IMR-90 (cell line): ENCODE results near the gene KRR1. TPM values are rescaled to one million over a fixed set of nuclear protein-coding genes. Genes with fewer than 3 reads are reported as not detected.

Experiments used
- ATAC-seq: fragments of 200-7000 bp; cut with Tn5 transposase; 2 replicates; pipeline ENCODE4 v1.9.1; 2020; ENCODE audit warnings: low read depth, mild to moderate bottlenecking, moderate library complexity
- BruUV-seq: library from RNA; stranded (reverse); fragments of 400-500 nt; replicated peaks from 2 replicates; lab custom pipeline; 2021; lab: Mats Ljungman, UMichigan
- CTCF ChIA-PET: fragments of 300-600 bp; formaldehyde crosslinking; extraction: SDS; loops from one replicate; lab custom pipeline; 2021; ENCODE audit warnings: antibody characterized with exemption; lab: Yijun Ruan, JAX
- POLR2A ChIA-PET: fragments of 300-600 bp; sonication (Branson Sonifier 250); formaldehyde crosslinking; loops from one replicate; lab custom pipeline; 2022; ENCODE audit warnings: antibody characterized with exemption; ENCODE audit not compliant: unreplicated experiment; lab: Charles Lee
- DNase-seq: peaks from one replicate; pipeline ENCODE4 v3.0.0; 2013
- H2AFZ ChIP-seq: replicated peaks from 2 replicates; pipeline ENCODE3; 2013; ENCODE audit warnings: low read length, mild to moderate bottlenecking; ENCODE audit not compliant: poor library complexity
- H2AK5ac ChIP-seq: 2 replicates; pipeline ENCODE4 v1.6.1; 2013; ENCODE audit warnings: low read depth, low read length, inconsistent platforms
- H2AK9ac ChIP-seq: replicated peaks from 2 replicates; pipeline ENCODE3; 2013; ENCODE audit warnings: mild to moderate bottlenecking, low read depth, low read length, moderate library complexity; ENCODE audit not compliant: poor library complexity
- H2BK120ac ChIP-seq: 2 replicates; pipeline ENCODE4 v1.6.1; 2013; ENCODE audit warnings: low read depth, low read length, inconsistent platforms
- H2BK15ac ChIP-seq: 3 replicates; pipeline ENCODE4 v1.6.1; 2013; ENCODE audit warnings: low read depth, low read length, inconsistent platforms
- H2BK20ac ChIP-seq: 2 replicates; pipeline ENCODE4 v1.6.1; 2013; ENCODE audit warnings: low read depth, mild to moderate bottlenecking, inconsistent platforms, low read length, moderate library complexity
- H2BK5ac ChIP-seq: 2 replicates; pipeline ENCODE4 v1.6.1; 2013; ENCODE audit warnings: mild to moderate bottlenecking, low read depth, low read length, inconsistent platforms; ENCODE audit not compliant: poor library complexity, severe bottlenecking
- H3K14ac ChIP-seq: replicated peaks from 2 replicates; pipeline ENCODE4 v1.6.1; 2013; ENCODE audit warnings: low read depth, low read length, inconsistent platforms
- H3K18ac ChIP-seq: 2 replicates; pipeline ENCODE4 v1.6.1; 2013; ENCODE audit warnings: low read depth, low read length, control low read depth
- H3K23ac ChIP-seq: 2 replicates; pipeline ENCODE4 v1.6.1; 2013; ENCODE audit warnings: low read depth, low read length, inconsistent platforms
- H3K27ac ChIP-seq: 2 replicates; pipeline ENCODE4 v1.5.1; 2013; ENCODE audit warnings: mild to moderate bottlenecking, control low read depth, low read length; ENCODE audit not compliant: insufficient read depth
- H3K27me3 ChIP-seq: 2 replicates; pipeline ENCODE4 v1.6.1; 2013; ENCODE audit warnings: low read length; ENCODE audit not compliant: control insufficient read depth, insufficient read depth
- H3K36me3 ChIP-seq: 2 replicates; pipeline ENCODE4 v1.6.1; 2013; ENCODE audit warnings: low read length, mixed read lengths; ENCODE audit not compliant: control insufficient read depth, insufficient read depth
- H3K4ac ChIP-seq: 2 replicates; pipeline ENCODE4 v1.6.1; 2013; ENCODE audit warnings: low read depth, low read length, inconsistent platforms
- H3K4me1 ChIP-seq: 2 replicates; pipeline ENCODE4 v1.6.1; 2013; ENCODE audit warnings: low read length, mixed read lengths; ENCODE audit not compliant: control insufficient read depth, insufficient read depth
- H3K4me2 ChIP-seq: 2 replicates; pipeline ENCODE4 v1.6.1; 2013; ENCODE audit warnings: low read depth, mild to moderate bottlenecking, control low read depth, low read length, moderate library complexity
- H3K4me3 ChIP-seq: 2 replicates; pipeline ENCODE4 v1.5.1; 2013; ENCODE audit warnings: low read depth, mild to moderate bottlenecking, control low read depth, low read length, moderate library complexity; ENCODE audit not compliant: insufficient read depth
- H3K56ac ChIP-seq: 2 replicates; pipeline ENCODE4 v1.6.1; 2013; ENCODE audit warnings: low read length, inconsistent platforms; ENCODE audit not compliant: insufficient read depth; ENCODE audit errors: extremely low read depth
- H3K79me1 ChIP-seq, 2 experiments: 2 replicates each; pipeline ENCODE4 v1.6.1; 2013; ENCODE audit warnings: low read length in 2 of 2, inconsistent platforms in 1 of 2, low read depth in 1 of 2
- H3K9ac ChIP-seq: 2 replicates; pipeline ENCODE4 v1.6.1; 2013; ENCODE audit warnings: low read depth, low read length, control low read depth
- H3K9me1 ChIP-seq: 2 replicates; pipeline ENCODE4 v1.6.1; 2013; ENCODE audit warnings: low read length, inconsistent platforms; ENCODE audit not compliant: insufficient read depth
- H3K9me3 ChIP-seq: 2 replicates; pipeline ENCODE4 v1.6.1; 2013; ENCODE audit warnings: low read length; ENCODE audit not compliant: control insufficient read depth, insufficient read depth
- H4K20me1 ChIP-seq: 2 replicates; pipeline ENCODE4 v1.6.1; 2013; ENCODE audit warnings: low read length, inconsistent platforms; ENCODE audit not compliant: insufficient read depth
- H4K5ac ChIP-seq: 2 replicates; pipeline ENCODE4 v1.6.1; 2013; ENCODE audit warnings: mild to moderate bottlenecking, low read depth, low read length, control low read depth
- H4K8ac ChIP-seq, 2 experiments: 2 replicates each; pipeline ENCODE4 v1.6.1; 2013; ENCODE audit warnings: low read depth in 2 of 2, low read length in 2 of 2, control low read depth in 1 of 2, inconsistent platforms in 1 of 2
- H4K91ac ChIP-seq: 2 replicates; pipeline ENCODE4 v1.6.1; 2013; ENCODE audit warnings: low read depth, low read length, inconsistent platforms; ENCODE audit not compliant: insufficient read depth
- BHLHE40 ChIP-seq: fragments of 150-350 bp; IDR thresholded peaks from 2 replicates; pipeline ENCODE4 v1.6.1; 2016; ENCODE audit warnings: mild to moderate bottlenecking, low read depth, low read length
- CEBPB ChIP-seq: IDR thresholded peaks from 2 replicates; pipeline ENCODE4 v1.6.1; 2012; ENCODE audit warnings: low read depth, low read length, improper control_type of control experiment
- CHD1 ChIP-seq: IDR thresholded peaks from 2 replicates; pipeline ENCODE4 v1.6.1; 2012; ENCODE audit warnings: low read depth, low read length, improper control_type of control experiment
- CTCF ChIP-seq: conservative IDR thresholded peaks from 2 replicates; pipeline ENCODE4 v1.5.1; 2012; ENCODE audit warnings: mild to moderate bottlenecking, low read depth, low read length, improper control_type of control experiment
- ELK1 ChIP-seq: fragments of 150-350 bp; IDR thresholded peaks from 2 replicates; pipeline ENCODE4 v1.6.1; 2016; ENCODE audit warnings: low read depth, mild to moderate bottlenecking, low read length, moderate library complexity, borderline replicate concordance
- MAZ ChIP-seq: IDR thresholded peaks from 2 replicates; pipeline ENCODE4 v1.6.1; 2012; ENCODE audit warnings: low read depth, mild to moderate bottlenecking, low read length, improper control_type of control experiment, moderate library complexity, borderline replicate concordance
- MXI1 ChIP-seq: IDR thresholded peaks from 2 replicates; pipeline ENCODE4 v1.6.1; 2012; ENCODE audit warnings: low read depth, mild to moderate bottlenecking, low read length, moderate library complexity, borderline replicate concordance
- NFE2L2 ChIP-seq: fragments of 150-350 bp; IDR thresholded peaks from 2 replicates; pipeline ENCODE4 v1.6.1; 2016; ENCODE audit warnings: low read depth, mild to moderate bottlenecking, low read length
- POLR2A ChIP-seq: IDR thresholded peaks from 2 replicates; pipeline ENCODE4 v1.6.1; 2012; ENCODE audit warnings: mild to moderate bottlenecking, low read depth, low read length
- RAD21 ChIP-seq: IDR thresholded peaks from 2 replicates; pipeline ENCODE4 v1.6.1; 2012; ENCODE audit warnings: low read length, improper control_type of control experiment
- RCOR1 ChIP-seq: IDR thresholded peaks from 2 replicates; pipeline ENCODE4 v1.6.1; 2012; ENCODE audit warnings: mild to moderate bottlenecking, low read length, improper control_type of control experiment; ENCODE audit not compliant: insufficient replicate concordance
- SMC3 ChIP-seq: fragments of 150-350 bp; IDR thresholded peaks from 2 replicates; pipeline ENCODE4 v1.6.1; 2016; ENCODE audit warnings: low read depth, mild to moderate bottlenecking, antibody characterized with exemption, low read length, moderate library complexity
- USF2 ChIP-seq: fragments of 150-350 bp; IDR thresholded peaks from 2 replicates; pipeline ENCODE4 v1.6.1; 2017; ENCODE audit warnings: mild to moderate bottlenecking, antibody characterized with exemption, low read length, low read depth
- WGBS, 2 experiments: methylation state at CpG; one replicate each; pipeline versions ENCODE4 v1.1.5 to v1.1.7; 2013; ENCODE audit warnings: missing lambda C conversion rate in 2 of 2; ENCODE audit not compliant: insufficient read length in 1 of 2; ENCODE audit errors: extremely low coverage in 2 of 2; 5-methylcytosine and 5-hydroxymethylcytosine counted together
- dilution Hi-C: fragments of 300-500 bp; cut with HindIII; formaldehyde crosslinking; loops from one replicate; pipeline ENCODE4 v1.14.3; 2018; ENCODE audit warnings: low sequenced_read_pairs; ENCODE audit not compliant: unreplicated experiment
- in situ Hi-C: fragments of 300-500 bp; cut with MboI; formaldehyde crosslinking; loops from 3 replicates; pipeline ENCODE4 v1.14.3; 2019; ENCODE audit warnings: low sequenced_read_pairs, inconsistent platforms, mixed read lengths
- intact Hi-C: fragments of 100-400 bp; cut with micrococcal nuclease; formaldehyde crosslinking; loops from 2 replicates; pipeline ENCODE4 v1.10.0; 2022
- polyA plus RNA-seq, 3 experiments: library from polyadenylated mRNA; depleted of rRNA; stranded (reverse); fragments of >200 nt; gene quantifications; 2 replicates each; pipeline ENCODE4 v1.2.3, GENCODE V29; 2012; ENCODE audit warnings: low replicate concordance in 1 of 3
- total RNA-seq: library from RNA; depleted of rRNA; stranded (reverse); fragments of >200 nt; gene quantifications from 2 replicates; pipeline ENCODE4 v1.2.3, GENCODE V29; 2012

The KRR1 gene
- total and polyA plus RNA-seq, 2 of the 4 experiments (the other 2 are of a cell fraction): 18.3 to 31.4 TPM

- Histone ChIP-seq H3K4me1 (peaks cover 7% of the 10 kb centered on the region), H3K27ac (no peak overlapping the region), H2AFZ (no peak overlapping the region), H2BK15ac (no peak overlapping the region), H2BK20ac (no peak overlapping the region), H2BK5ac (peak overlapping the region; percentile 69), H2AK9ac (no peak overlapping the region), H3K4ac (no peak overlapping the region; the same call in 1 of the 2 replicates), H3K9ac (no peak overlapping the region), H3K4me3 (no peak overlapping the region), H2AK5ac (no peak overlapping the region), H3K14ac (peak overlapping the region; percentile 30), H3K18ac (no peak overlapping the region), H3K56ac (no peak overlapping the region), H2BK120ac (no peak overlapping the region; the same call in 1 of the 2 replicates), H3K36me3 (peaks cover 26% of the 10 kb centered on the region), H4K5ac (no peak overlapping the region; the same call in 1 of the 2 replicates), H3K4me2 (peak overlapping the region; percentile 53), H3K27me3 (no peaks in the 10 kb centered on the region), H4K20me1 (0 out of 2 replicates have a peak, but pooled peaks cover 3% of the 10 kb centered on the region), H3K9me1 (peaks cover 6% of the 10 kb centered on the region), H4K91ac (no peak overlapping the region), H4K8ac (peak overlapping the region; percentile 20 to 50; a peak in 1 of 4 replicates), H3K23ac (peak overlapping the region; percentile 11; the same call in 1 of the 2 replicates), H3K9me3 (no peaks in the 10 kb centered on the region), H3K79me1 (peaks cover 26 to 56% of the 10 kb centered on the region in 2 experiments)
- ATAC-seq: peak; percentile 16; the same call in 1 of the 2 replicates
- intact Hi-C loops: loop anchor here (1.0 to 10.0 kb wide), 5 partner anchors 98 to 954 kb away; partner anchors contain the start of genes ATXN7L3B, GLIPR1L1 and GLIPR1L2
- 100% methylated on average over 1 of the region's 2 CpGs; no CpG with 5 or more reads in 1 of the 2 experiments for WGBS, 2 experiments
- in situ Hi-C loops: loop anchor here (5.0 to 10.0 kb wide), 2 partner anchors 104 to 157 kb away; partner anchors contain the start of genes CAPS2 and GLIPR1L1
- dilution Hi-C loops: no loop called here
- BruUV-seq: no TSS peak
- POLR2A ChIA-PET: no interaction called here
- no peak for TF ChIP-seq CEBPB
- no peak for TF ChIP-seq POLR2A
- no peak for TF ChIP-seq USF2
- no peak for TF ChIP-seq NFE2L2
- TF ChIP-seq RAD21: no peak
- no peak for TF ChIP-seq MXI1
- no peak for TF ChIP-seq RCOR1
- no peak for TF ChIP-seq ELK1
- no peak for TF ChIP-seq SMC3
- no peak for TF ChIP-seq MAZ
- no peak for TF ChIP-seq CTCF
- TF ChIP-seq CHD1: no peak
- TF ChIP-seq BHLHE40: no peak
- CTCF ChIA-PET: interaction anchor here (0.6 to 1.2 kb wide), 2 partner anchors 98 to 332 kb away, joined by 3 to 4 read pairs; partner anchors contain the start of gene GLIPR1L2
- DNase-seq: no peak
Measured at GRCh38 chr12:75489187-75489586, 22.2 kb downstream of the KRR1 start.
